GM18951 (cell line): ENCODE results near the gene SLC38A8.

ENCODE experiments used
- POLR2A ChIP-seq: IDR thresholded peaks from 4 replicates; pipeline ENCODE4 v1.6.1; 2011; ENCODE audit warnings: mild to moderate bottlenecking; ENCODE audit not compliant: insufficient read length, insufficient read depth; ENCODE audit errors: extremely low read depth
- in situ Hi-C: fragments of 300-500 bp; cut with MboI; formaldehyde crosslinking; loops from one replicate; pipeline ENCODE4 v1.12.0; 2022; ENCODE audit warnings: low sequenced_read_pairs, mixed read lengths, inconsistent platforms; ENCODE audit not compliant: unreplicated experiment

The SLC38A8 gene

GRCh38 chr16:84042308-84042878 is at the start of gene SLC38A8:
SLC38A8 (minus strand) TSS chr16:84042795; CDS start chr16:84042157, 638 bp downstream.
- in situ Hi-C loops, result no loop called here
- TF ChIP-seq POLR2A, result no peak

- TF ChIP-seq POLR2A, result no peak
- in situ Hi-C loops, result no loop called here
Observed at GRCh38 chr16:84091460-84091859, 48.9 kb upstream of the SLC38A8 start.

GRCh38 chr16:84090211-84090610 is 47.6 kb upstream of the SLC38A8 start:
- TF ChIP-seq POLR2A, result no peak
- in situ Hi-C loops, result no loop called here

GRCh38 chr16:84088695-84089395 is 46.2 kb upstream of the SLC38A8 start:
- in situ Hi-C loops, result no loop called here
- TF ChIP-seq POLR2A, result no peak

- in situ Hi-C loops, result no loop called here
- no peak for TF ChIP-seq POLR2A
Observed at GRCh38 chr16:84087466-84088151, 45.0 kb upstream of the SLC38A8 start.

- in situ Hi-C loops, result no loop called here
- no peak for TF ChIP-seq POLR2A
Observed at GRCh38 chr16:84087001-84087400, 44.4 kb upstream of the SLC38A8 start.

- no peak for TF ChIP-seq POLR2A
- in situ Hi-C loops, result no loop called here
Observed at GRCh38 chr16:84086341-84086740, 43.7 kb upstream of the SLC38A8 start.

- in situ Hi-C loops, result no loop called here
- TF ChIP-seq POLR2A, result no peak
Observed at GRCh38 chr16:84085773-84086172, 43.2 kb upstream of the SLC38A8 start.

- TF ChIP-seq POLR2A, result no peak
- in situ Hi-C loops, result no loop called here
Observed at GRCh38 chr16:84085271-84085667, 42.7 kb upstream of the SLC38A8 start.

- in situ Hi-C loops, result no loop called here
- no peak for TF ChIP-seq POLR2A
Observed at GRCh38 chr16:84084570-84085270, 42.1 kb upstream of the SLC38A8 start.

GRCh38 chr16:84082835-84083569 is 40.4 kb upstream of the SLC38A8 start:
- no peak for TF ChIP-seq POLR2A
- in situ Hi-C loops, result no loop called here

- no peak for TF ChIP-seq POLR2A
- in situ Hi-C loops, result no loop called here
Observed at GRCh38 chr16:84082110-84082509, 39.5 kb upstream of the SLC38A8 start.
